ENCODE data around the gene FALEC. TPM values are rescaled to one million over a fixed set of nuclear protein-coding genes. Genes with fewer than 3 reads are reported as not detected.
"Not testable (repeated sequence)": the region's sequence is repeated elsewhere in the genome, so short reads cannot be mapped to it uniquely, and the experiment has no call there.

FALEC gene
- total and polyA plus RNA-seq, 5 donors from 2014 or later = 0.42 TPM; not detected in 4

- no peaks in the 10 kb centered on the region for H3K36me3 ChIP-seq (ENCODE audit: control insufficient read depth, insufficient read depth, low read length)
- Mint-ChIP-seq H3K27ac (peak overlapping the region; percentile 99 to 100 (median 99)), H3K4me3 (peak overlapping the region; percentile 88 to 100 (median 96)), H3K36me3 (peaks cover 5% of the 10 kb centered on the region), H3K4me1 (peaks cover 12 to 59% (median 35%) of the 10 kb centered on the region in 4 donors), H3K27me3 (no peaks in the 10 kb centered on the region), H3K9me3 (no peaks in the 10 kb centered on the region)
- H3K27ac ChIP-seq (ENCODE audit: insufficient read depth, low read length, poor library complexity, severe bottlenecking) = peak overlapping the region; percentile 95
- peak overlapping the region; percentile 90 for H3K4me3 ChIP-seq (ENCODE audit: low read depth, low read length)
- H3K4me1 ChIP-seq (ENCODE audit: control insufficient read depth, insufficient read depth, low read length, poor library complexity, severe bottlenecking) = peaks cover 68% of the 10 kb centered on the region
- peak; percentile 51 to 82 (median 72) for DNase-seq
- H3K9me3 ChIP-seq (ENCODE audit: control insufficient read depth in 2 of 2, low read length in 2 of 2) = no peaks in the 10 kb centered on the region
- peak; percentile 10 to 12 for ATAC-seq (ENCODE audit: low read depth in 2 of 2)
- H3K27me3 ChIP-seq (ENCODE audit: control insufficient read depth, insufficient read depth, low read length) = no peaks in the 10 kb centered on the region
These were observed 45.9 kb downstream of the FALEC start for GRCh38 chr1:150561254-150561973.

- no peaks in the 10 kb centered on the region for H3K36me3 ChIP-seq (ENCODE audit: control insufficient read depth, insufficient read depth, low read length)
- peak overlapping the region; percentile 88 to 100 (median 96) for H3K4me3 Mint-ChIP-seq
- peak overlapping the region; percentile 90 for H3K4me3 ChIP-seq (ENCODE audit: low read depth, low read length)
- peaks cover 12 to 65% (median 39%) of the 10 kb centered on the region in 4 donors for H3K4me1 Mint-ChIP-seq
- peak overlapping the region; percentile 99 to 100 (median 99) for H3K27ac Mint-ChIP-seq
- no peaks in the 10 kb centered on the region for H3K27me3 Mint-ChIP-seq
- peaks cover 74% of the 10 kb centered on the region for H3K4me1 ChIP-seq (ENCODE audit: control insufficient read depth, insufficient read depth, low read length, poor library complexity, severe bottlenecking)
- H3K27me3 ChIP-seq (ENCODE audit: control insufficient read depth, insufficient read depth, low read length) = no peaks in the 10 kb centered on the region
- H3K9me3 ChIP-seq (ENCODE audit: control insufficient read depth in 2 of 2, low read length in 2 of 2) = no peaks in the 10 kb centered on the region
- H3K27ac ChIP-seq (ENCODE audit: insufficient read depth, low read length, poor library complexity, severe bottlenecking) = peak overlapping the region; percentile 95
- DNase-seq = peak; percentile 70 to 96 (median 78)
- peak; percentile 53 to 56 for ATAC-seq (ENCODE audit: low read depth in 2 of 2)
- H3K9me3 Mint-ChIP-seq = no peaks in the 10 kb centered on the region
- peaks cover 5% of the 10 kb centered on the region for H3K36me3 Mint-ChIP-seq
These were observed 46.5 kb downstream of the FALEC start for GRCh38 chr1:150561974-150562445.

- no peaks in the 10 kb centered on the region for H3K36me3 ChIP-seq (ENCODE audit: control insufficient read depth, insufficient read depth, low read length)
- Mint-ChIP-seq H3K36me3 (peaks cover 5% of the 10 kb centered on the region), H3K4me3 (peak overlapping the region; percentile 88 to 100 (median 96)), H3K4me1 (peaks cover 17 to 71% (median 46%) of the 10 kb centered on the region in 4 donors), H3K27ac (peak overlapping the region; percentile 99 to 100 (median 99)), H3K9me3 (no peaks in the 10 kb centered on the region), H3K27me3 (no peaks in the 10 kb centered on the region)
- H3K27ac ChIP-seq (ENCODE audit: insufficient read depth, low read length, poor library complexity, severe bottlenecking) = peak overlapping the region; percentile 95
- H3K4me1 ChIP-seq (ENCODE audit: control insufficient read depth, insufficient read depth, low read length, poor library complexity, severe bottlenecking) = peaks cover 81% of the 10 kb centered on the region
- peak overlapping the region; percentile 90 for H3K4me3 ChIP-seq (ENCODE audit: low read depth, low read length)
- peak; percentile 53 to 93 (median 65) for DNase-seq
- H3K27me3 ChIP-seq (ENCODE audit: control insufficient read depth, insufficient read depth, low read length) = no peaks in the 10 kb centered on the region
- no peaks in the 10 kb centered on the region for H3K9me3 ChIP-seq (ENCODE audit: control insufficient read depth in 2 of 2, low read length in 2 of 2)
- ATAC-seq (ENCODE audit: low read depth in 2 of 2) = peak; percentile 5 to 8
These were observed 47.1 kb downstream of the FALEC start for GRCh38 chr1:150562446-150563339.

GRCh38 chr1:150563340-150564038 is 47.9 kb downstream of the FALEC start:
- H3K4me1 ChIP-seq (ENCODE audit: control insufficient read depth, insufficient read depth, low read length, poor library complexity, severe bottlenecking) = peaks cover 89% of the 10 kb centered on the region
- Mint-ChIP-seq H3K36me3 (peaks cover 5% of the 10 kb centered on the region), H3K27ac (peak overlapping the region; percentile 99 to 100 (median 99)), H3K4me3 (peak overlapping the region; percentile 88 to 100 (median 96)), H3K4me1 (peaks cover 17 to 78% (median 53%) of the 10 kb centered on the region in 4 donors), H3K9me3 (no peaks in the 10 kb centered on the region), H3K27me3 (no peaks in the 10 kb centered on the region)
- peak in 2 of 3 donors; percentile 82 to 89 for DNase-seq
- peak; percentile 44 to 48 for ATAC-seq (ENCODE audit: low read depth in 2 of 2)
- no peaks in the 10 kb centered on the region for H3K27me3 ChIP-seq (ENCODE audit: control insufficient read depth, insufficient read depth, low read length)
- H3K36me3 ChIP-seq (ENCODE audit: control insufficient read depth, insufficient read depth, low read length) = no peaks in the 10 kb centered on the region
- peak overlapping the region; percentile 95 for H3K27ac ChIP-seq (ENCODE audit: insufficient read depth, low read length, poor library complexity, severe bottlenecking)
- peak overlapping the region; percentile 90 for H3K4me3 ChIP-seq (ENCODE audit: low read depth, low read length)
- no peaks in the 10 kb centered on the region for H3K9me3 ChIP-seq (ENCODE audit: control insufficient read depth in 2 of 2, low read length in 2 of 2)

- Histone ChIP-seq H3K27me3 (ENCODE audit: control insufficient read depth, insufficient read depth, low read length) (no peaks in the 10 kb centered on the region), H3K4me1 (ENCODE audit: control insufficient read depth, insufficient read depth, low read length, poor library complexity, severe bottlenecking) (peaks cover 97% of the 10 kb centered on the region), H3K4me3 (ENCODE audit: low read depth, low read length) (peak overlapping the region; percentile 90), H3K36me3 (ENCODE audit: control insufficient read depth, insufficient read depth, low read length) (no peaks in the 10 kb centered on the region), H3K27ac (ENCODE audit: insufficient read depth, low read length, poor library complexity, severe bottlenecking) (peak overlapping the region; percentile 95), H3K9me3 (ENCODE audit: control insufficient read depth in 2 of 2, low read length in 2 of 2) (no peaks in the 10 kb centered on the region)
- Mint-ChIP-seq H3K27ac (peak overlapping the region; percentile 99 to 100 (median 99)), H3K9me3 (no peaks in the 10 kb centered on the region), H3K4me1 (peaks cover 17 to 86% (median 59%) of the 10 kb centered on the region in 4 donors), H3K4me3 (peak overlapping the region; percentile 88 to 100 (median 96)), H3K36me3 (peaks cover 10% of the 10 kb centered on the region), H3K27me3 (no peaks in the 10 kb centered on the region)
- DNase-seq (peak in 2 of 3 donors; percentile 62 to 73), ATAC-seq (ENCODE audit: low read depth in 2 of 2) (peak; percentile 9)
These were observed 48.8 kb downstream of the FALEC start for GRCh38 chr1:150564051-150564991.

- H3K9me3 ChIP-seq (ENCODE audit: control insufficient read depth in 2 of 2, low read length in 2 of 2); H3K9me3 Mint-ChIP-seq; DNase-seq; H3K27me3 Mint-ChIP-seq; H3K27me3 ChIP-seq (ENCODE audit: control insufficient read depth, insufficient read depth, low read length); H3K36me3 ChIP-seq (ENCODE audit: control insufficient read depth, insufficient read depth, low read length); ATAC-seq (ENCODE audit: low read depth in 2 of 2): not testable (repeated sequence)
- Mint-ChIP-seq H3K4me3 (peak overlapping the region; percentile 69 to 100 (median 94)), H3K36me3 (peaks cover 16% of the 10 kb centered on the region), H3K4me1 (peaks cover 18 to 89% (median 63%) of the 10 kb centered on the region in 4 donors), H3K27ac (peak overlapping the region; percentile 99 to 100 (median 100))
- Histone ChIP-seq H3K27ac (ENCODE audit: insufficient read depth, low read length, poor library complexity, severe bottlenecking) (peak overlapping the region; percentile 95), H3K4me3 (ENCODE audit: low read depth, low read length) (peak overlapping the region; percentile 62), H3K4me1 (ENCODE audit: control insufficient read depth, insufficient read depth, low read length, poor library complexity, severe bottlenecking) (peaks cover 99% of the 10 kb centered on the region)
These were observed 49.9 kb downstream of the FALEC start for GRCh38 chr1:150565240-150565991.

Measured in CD4-positive, CD25-positive, alpha-beta regulatory T cell (primary cell).